NCI-H82 (cell line): ENCODE data around the gene NFIA.
A peak's percentile ranks its signal among the peaks of the same experiment; 100 is the strongest.

Experiments used
- DNase-seq: peaks from one replicate; lab custom pipeline; 2025; lab: John Stamatoyannopoulos, UW

The NFIA gene

GRCh38 chr1:61370913-61371279, 288.5 kb downstream of the NFIA start:
- peak; percentile 99 for DNase-seq

DNA sequence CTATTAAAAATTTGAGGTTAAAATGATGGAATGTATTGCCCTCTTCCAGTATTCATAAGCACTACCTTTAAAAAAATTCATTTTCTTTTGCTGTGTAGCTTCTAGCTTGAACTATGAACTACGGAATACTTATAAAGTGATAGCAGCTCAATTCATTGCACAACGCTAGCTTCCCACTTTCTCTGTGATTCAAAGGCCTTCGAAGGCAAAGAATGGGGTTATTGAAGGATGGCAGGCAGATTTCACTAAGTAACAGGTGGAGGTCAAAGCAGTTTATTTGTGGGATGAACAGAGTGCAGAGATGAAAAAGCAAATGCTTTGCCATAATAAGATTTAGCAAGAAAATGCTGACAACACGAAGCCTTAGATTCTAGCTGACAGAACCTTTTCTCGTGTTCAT, 290.6 kb downstream of the NFIA start:
- DNase-seq: peak; percentile 82

DNA sequence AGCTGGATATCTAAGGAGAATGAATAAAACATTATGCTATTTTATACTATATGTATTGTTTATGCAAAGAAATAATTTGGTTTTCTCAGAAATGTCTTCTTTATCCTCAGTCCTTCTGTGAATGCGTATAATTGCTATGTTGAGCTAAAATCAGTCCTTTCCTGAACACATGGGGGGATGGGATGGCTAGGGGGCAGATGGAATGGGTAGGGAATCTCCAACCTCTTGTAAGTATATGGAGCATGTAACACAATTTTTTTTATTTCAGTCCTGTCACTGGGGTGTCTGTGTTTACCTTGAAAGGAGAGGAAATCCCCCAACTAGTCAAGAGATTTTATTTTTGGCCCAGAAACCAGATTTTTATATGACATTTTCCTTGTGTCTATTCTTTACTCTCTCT, 291.8 kb downstream of the NFIA start:
- DNase-seq: peak; percentile 28

- DNase-seq: peak; percentile 16
Observed at GRCh38 chr1:61375082-61375880, 292.9 kb downstream of the NFIA start.

GRCh38 chr1:61376151-61376550, 293.8 kb downstream of the NFIA start:
- DNase-seq: no peak

DNA sequence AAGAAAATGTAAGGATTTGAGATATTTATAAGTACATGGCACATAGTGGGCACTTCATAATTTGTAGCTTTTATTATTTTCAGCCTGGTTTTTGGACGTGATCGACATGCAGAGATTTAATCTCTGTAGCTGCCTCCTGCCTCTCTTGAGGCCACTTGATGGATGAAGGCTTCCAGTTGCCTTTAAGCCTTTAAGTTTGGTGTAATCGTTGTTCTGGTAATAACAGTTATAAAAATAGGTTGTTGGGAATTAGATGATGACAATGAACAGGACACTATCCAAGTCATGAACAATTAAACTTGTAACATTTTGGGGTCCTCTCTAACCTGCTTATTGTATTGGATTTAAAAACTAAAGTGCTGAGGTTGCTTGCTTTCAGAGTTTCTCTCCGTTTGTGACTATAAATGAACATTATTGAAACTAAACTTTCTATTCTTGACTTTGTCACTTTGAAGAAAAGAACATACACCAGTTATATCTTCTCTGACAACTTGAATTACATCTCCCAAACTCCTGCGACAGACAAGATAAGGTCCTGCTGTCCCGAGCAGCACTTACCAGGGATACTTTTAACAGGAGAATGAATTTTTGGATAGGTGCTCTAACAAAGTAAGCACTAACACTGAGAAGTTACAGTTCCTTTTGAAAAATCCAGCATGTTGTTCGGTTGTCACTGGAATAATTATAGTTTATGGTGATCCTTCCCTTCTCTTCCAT, 295.0 kb downstream of the NFIA start:
- no peak for DNase-seq

- no peak for DNase-seq
Observed at GRCh38 chr1:61378494-61379180, 296.3 kb downstream of the NFIA start.

DNA sequence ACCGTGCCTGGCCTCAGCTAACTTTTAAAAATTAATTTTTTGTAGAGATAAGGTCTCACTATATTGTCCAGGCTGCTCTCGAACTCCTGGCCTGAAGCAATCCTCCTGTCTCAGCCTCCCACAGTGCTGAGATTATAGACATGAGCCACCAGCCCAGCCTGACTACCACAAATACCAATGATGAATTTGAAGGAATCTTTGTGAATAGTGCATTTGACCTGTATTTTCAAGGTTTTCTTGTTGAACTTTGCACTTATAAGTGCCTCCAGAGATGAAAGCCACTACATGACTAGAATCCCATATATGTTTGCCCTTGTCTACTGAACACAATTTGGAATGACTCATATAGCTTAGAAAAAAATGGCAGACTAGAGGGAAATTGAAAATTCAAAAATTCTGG, 297.3 kb downstream of the NFIA start:
- DNase-seq: no peak

DNA sequence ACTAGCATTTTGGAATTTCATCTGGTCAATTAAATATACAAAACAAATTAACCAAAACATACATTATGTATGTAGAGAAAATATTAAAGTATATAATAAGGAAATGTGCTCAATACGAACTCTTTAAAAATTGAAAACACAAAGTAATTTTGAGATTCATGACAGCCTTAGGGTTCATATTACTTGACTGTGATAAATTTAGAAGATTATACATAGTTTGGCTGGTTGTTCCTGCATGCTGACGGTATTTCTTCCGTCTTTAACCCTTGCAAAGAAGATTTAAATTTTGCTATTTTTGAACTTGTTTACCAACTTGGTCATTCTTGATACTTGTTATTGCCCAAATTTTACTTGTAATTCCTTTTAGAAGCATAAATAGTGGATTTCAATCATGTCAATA, 298.2 kb downstream of the NFIA start:
- no peak for DNase-seq

- no peak for DNase-seq
Observed at GRCh38 chr1:61386323-61386722, 304.0 kb downstream of the NFIA start.

DNA sequence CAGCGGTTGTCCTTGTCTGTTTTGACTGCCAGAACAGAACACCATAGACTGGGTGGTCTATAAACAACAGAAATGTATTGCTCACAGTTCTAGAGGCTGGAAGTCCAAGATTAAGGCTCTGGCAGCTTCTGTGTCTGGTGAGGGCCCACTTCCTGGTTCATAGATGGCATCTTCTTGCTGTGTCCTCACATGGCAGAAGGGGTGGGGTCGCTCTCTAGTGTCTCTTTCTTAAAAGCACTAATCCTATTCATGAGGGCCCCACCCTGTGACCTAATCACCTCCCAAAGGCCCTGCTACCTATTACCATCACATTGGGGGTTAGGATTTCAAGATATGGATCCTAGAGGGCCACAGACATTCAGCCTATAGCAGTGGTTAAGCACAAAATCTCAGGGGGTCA, 304.4 kb downstream of the NFIA start:
- DNase-seq: no peak

- DNase-seq: no peak
Observed at GRCh38 chr1:61387829-61388228, 305.5 kb downstream of the NFIA start.

DNA sequence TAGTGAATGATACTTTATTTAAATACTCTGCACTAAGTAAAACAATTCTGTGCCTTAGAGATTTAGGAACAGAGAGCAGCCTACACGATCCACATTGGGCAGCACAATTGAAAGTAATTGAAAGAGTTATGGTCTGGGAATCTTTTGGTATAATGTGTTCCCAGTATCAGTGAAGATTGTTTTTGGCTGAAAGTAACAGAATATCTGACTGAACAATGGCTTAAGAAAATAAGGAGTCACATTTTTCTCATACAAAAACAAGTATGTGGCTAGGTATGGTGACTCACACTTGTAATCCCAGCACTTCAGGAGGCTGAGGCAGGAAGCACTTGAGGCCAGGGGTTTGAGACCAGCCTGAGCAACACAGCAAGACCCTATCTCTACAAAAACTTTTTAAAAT, 306.2 kb downstream of the NFIA start:
- DNase-seq: no peak

DNA sequence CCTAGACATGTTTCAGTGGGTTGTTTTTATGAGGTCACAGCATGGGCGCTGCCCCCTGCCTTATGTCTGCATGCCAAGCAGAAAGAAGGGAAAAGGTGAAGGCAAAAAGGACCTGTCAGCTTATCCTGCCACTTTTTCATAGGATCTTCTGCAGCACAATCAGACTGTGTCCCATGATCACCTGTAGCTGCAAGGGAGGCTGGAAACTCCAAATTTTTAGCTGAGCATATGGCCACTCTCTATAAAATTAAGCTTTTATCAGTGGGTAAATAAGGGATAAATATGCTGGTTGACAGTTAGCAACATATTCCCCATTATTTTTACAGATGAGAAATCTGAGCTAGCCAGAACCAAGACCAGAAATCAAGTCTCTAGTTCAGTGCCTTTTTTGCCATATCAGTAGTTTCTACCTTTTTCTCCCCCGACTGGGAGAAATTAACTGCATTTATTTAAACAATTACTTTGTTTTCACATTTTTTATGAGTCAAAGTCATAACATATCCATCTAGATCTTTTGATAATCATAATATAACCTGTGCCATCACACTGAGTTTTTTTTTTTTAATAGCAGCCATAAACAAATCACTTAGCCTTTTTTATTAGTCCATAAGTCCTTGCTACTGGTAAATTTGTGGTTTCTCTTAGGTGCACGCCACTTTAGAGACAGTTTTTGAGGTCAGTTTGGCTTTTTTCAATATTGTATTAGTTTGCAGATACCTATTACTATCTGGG, 307.0 kb downstream of the NFIA start:
- DNase-seq: no peak

GRCh38 chr1:61389926-61390845, 307.8 kb downstream of the NFIA start:
- no peak for DNase-seq

DNA sequence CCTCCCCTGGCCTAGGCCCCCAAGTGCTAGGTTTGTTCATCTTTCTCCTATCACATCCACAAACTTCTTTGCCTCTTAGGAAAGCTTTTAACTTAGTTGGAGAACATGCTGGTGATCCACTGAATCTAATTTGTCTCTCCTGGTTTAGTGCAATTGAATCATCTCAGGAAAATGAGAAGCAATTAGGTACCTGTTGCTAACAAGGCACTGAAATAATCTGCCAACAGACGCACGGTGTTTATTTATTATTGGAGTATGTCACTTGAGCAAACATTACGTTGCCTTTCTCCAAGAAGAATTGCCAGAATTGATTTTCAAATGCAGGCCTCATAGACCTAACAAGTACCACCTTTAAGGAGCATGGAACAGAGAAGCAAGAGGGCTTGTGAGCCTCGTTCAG, 309.4 kb downstream of the NFIA start:
- DNase-seq: no peak

- DNase-seq: peak; percentile 52
Observed at GRCh38 chr1:61392409-61393242, 310.3 kb downstream of the NFIA start.

DNA sequence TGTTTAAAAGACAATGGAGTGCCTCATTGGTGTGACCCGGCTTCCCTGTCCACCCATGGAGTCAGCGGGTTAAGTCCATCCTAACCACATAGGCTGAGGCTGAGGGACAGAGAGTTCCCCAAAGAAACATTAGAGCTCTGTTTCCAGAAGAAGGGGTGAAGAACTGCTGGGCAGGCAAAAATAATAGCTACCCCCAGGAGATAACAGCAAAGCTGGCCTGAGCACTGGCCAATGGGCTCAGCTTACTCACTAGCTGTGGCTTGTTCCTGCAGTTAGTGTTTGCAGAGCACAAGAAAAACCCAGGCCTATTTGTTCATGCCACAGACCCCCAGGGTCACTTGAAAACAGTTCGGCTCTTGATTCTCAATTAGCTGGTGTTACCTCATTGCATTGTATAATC, 311.2 kb downstream of the NFIA start:
- DNase-seq: no peak

DNA sequence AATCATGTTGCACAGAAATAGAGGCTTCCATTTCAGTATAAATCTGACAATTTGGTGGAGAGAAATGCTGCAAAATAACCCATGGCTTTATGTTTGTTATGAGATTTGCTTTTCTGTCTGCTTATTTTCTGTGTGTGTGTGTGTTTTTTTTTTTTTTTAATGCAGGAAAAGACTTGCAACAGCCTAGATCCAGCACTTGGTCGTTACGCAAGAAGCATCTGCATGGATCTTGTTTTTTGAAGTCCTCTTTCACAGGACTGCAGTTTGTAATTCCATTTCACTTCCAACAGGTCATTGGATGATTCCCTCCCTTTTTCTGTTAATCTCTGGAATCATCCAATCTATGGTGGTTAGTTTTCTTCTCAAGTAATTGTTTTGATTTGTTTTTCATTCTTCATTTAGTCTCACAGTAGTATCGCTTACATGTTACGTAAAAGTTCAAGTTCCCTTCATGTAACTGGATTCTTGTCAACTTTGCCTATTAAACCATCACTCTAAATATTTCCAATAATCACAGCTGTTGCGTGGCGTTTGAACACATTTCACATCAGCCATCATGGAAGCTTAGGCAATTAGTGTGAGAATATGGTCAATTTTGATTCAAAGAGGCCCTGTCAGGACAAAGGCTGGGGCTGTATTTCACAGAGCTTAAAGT, 312.9 kb downstream of the NFIA start:
- no peak for DNase-seq

DNA sequence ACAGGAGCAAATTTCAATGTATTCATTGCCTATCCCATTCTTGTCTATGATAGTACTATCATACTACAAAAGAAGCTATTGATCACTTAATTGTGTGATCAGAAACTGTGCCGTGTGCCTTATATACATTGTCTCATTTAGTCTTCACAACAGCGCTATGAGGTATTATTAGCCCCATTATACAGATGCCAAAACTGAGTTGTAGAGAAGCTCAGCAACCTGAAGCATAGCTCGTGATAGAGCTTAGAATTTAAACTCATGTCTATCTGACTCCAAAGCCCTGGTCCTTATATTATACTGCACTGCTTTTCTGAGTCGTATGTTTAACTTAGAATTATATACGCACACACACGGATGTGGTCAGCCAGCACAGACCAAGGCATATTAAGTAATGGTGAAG, 315.1 kb downstream of the NFIA start:
- DNase-seq: no peak
